Measurements from ENCODE around the gene AHRR.
"Not testable (repeated sequence)": the region's sequence is repeated elsewhere in the genome, so short reads cannot be mapped to it uniquely, and the experiment has no call there.

- not testable (repeated sequence) for TF ChIP-seq CTCF, POLR2A (IDR thresholded peaks at IDR 0.05)
Measured at GRCh38 chr5:309831-310230, 11.7 kb upstream of the AHRR start.
